ENCODE data around the gene NFATC2. TPM values are rescaled to one million over a fixed set of nuclear protein-coding genes. Genes with fewer than 3 reads are reported as not detected.
A peak's percentile ranks its signal among the peaks of the same experiment; 100 is the strongest.
"Not testable (repeated sequence)": the region's sequence is repeated elsewhere in the genome, so short reads cannot be mapped to it uniquely, and the experiment has no call there.

Gene NFATC2
- total RNA-seq, 2 donors from 2014 or later, result 5.7 to 7.0 TPM

DNA sequence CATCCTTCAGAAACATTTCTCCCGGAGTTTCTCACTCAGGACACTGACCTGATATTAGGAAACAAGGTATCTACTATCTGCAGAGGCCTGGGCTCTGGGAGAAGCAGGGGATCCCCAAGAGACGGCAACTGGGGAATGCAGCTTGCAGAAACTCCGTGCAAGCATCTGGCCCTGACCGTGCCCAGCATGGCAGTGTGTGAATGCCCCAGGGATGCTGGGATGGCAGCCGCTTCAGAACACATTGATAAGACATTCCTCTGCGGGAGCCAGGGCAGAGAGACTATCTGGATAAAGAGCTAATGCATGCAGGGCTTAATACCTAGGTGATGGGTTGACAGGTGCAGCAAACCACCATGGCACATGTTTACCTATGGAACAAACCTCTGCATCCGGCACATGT is 55.4 kb downstream of the NFATC2 start:
- no peak for DNase-seq
- ATAC-seq, result peak in 1 of 2 donors; percentile 20
- intact Hi-C loops (cut with DNase I), result no loop called here

DNA sequence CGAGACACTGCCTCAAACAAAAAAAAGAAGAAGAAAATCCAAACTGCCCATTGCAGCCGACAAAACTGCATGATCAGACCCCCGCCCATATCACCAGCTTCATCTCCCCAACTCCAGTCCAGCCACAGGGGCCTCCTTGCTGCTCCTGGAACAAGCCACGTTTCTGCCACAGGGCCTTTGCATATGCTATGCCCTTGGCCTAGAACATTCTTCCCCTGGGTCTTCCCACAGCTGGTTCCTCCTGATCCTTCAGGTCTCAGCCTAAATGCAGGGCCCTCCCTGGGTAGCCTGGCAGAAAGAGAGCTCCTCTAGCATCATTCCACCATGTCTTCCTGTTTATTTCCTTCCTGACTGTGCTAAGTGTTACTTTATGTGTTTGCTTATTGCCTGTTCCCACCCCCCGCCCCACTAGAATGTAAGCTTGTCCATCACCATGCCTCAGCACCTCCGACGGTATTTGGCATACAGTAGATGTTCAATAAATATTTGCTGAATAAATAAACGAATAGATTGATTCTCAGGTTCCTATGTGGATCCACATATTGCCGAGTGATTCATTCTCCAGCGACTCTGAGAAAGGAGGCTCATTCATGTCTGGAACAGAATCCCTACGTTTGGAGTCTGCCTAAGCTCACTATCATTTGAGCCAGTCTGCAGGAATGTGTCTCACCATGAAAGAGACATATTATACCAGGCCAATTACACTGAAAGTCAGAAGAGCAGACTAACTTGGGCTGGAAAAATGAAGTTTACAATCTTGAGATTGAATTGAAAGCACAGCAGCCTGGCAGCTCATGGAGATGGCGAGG is 56.1 kb downstream of the NFATC2 start:
- DNase-seq (no peak), ATAC-seq (no peak)
- intact Hi-C loops (cut with DNase I), result no loop called here

DNA sequence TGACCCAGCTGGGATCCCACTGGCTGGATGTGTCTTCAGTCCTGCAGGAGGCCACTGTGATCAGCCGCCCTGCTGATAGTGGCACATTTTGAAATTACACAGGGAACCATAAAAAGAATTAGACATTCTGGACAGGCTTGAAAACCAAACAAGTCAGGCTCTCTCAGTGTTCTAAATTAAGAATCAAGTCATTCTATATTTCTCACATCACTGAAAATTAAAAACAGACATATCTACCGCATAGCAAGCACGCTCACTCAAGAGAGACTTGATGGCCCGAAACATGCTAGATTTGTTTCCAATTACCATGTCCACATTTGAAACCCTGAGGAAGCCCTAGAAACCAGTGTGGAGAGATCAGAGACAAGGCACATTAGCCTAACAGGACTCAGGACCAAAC is 57.7 kb downstream of the NFATC2 start:
- no peak for DNase-seq
- ATAC-seq, result no peak

DNA sequence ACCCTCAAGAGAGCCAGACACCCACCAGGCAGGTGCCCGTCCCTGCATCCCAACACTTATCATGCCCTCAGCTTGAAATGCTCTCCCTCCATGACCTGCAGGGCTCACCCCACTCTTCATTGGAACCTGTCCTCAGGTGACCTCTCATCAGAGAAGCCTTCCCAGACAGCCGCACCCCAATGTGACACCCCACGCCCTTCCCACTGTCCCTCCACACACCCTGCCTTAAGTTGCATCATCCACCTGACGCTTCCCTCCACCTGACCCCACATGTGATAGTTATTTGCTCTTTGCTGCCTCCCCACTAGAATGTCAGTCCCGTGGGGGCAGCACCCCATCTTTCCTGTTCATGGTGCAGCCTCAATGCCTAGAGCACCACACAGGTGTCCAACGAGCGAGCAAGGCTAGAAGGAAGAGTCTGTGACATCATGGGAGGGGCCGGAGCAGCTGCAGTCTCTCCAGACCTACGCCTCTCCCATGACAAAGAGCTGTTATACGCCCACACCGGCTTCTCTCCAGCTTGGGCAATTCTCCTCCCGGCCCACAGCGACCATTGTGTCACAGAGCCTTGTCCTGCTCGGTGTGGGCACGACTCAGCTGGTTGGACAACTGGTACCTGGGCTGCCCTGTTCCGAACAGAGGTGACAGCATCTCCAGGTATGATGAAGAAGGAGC is 58.2 kb downstream of the NFATC2 start:
- intact Hi-C loops (cut with DNase I), result no loop called here
- ATAC-seq (no peak), DNase-seq (no peak)

More for the DNA sequence above, 57.7 kb downstream of the NFATC2 start:
- intact Hi-C loops (cut with DNase I), result no loop called here

DNA sequence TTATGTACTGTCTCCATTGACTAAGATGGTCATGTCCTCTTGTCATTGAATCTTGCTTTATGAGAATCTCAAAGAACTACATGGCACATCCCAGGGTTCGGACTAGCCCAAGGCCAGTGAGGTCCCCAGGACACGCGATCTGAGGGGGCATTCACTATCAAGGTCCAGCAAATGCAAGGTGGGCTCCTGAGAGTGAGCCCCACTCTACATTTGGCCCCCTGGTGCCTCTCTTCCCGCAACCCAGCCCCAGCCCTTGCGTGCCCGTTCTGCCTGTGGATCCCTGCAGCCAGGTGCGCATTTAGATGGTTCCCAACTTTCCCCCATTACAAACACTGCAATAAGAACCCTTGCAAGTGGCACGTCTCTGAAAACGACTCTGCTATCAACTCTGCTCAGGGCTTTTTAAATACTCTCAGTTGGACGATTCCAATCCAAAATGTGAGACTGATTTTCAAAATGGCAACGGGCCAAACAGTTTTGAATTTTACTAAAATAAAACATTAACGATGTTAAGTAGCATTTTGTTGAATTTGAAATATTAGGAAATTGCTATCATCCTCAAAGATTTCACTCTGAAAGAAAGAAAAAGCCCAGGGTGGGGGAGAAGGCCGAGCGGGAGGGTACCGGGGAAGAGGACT is 59.6 kb downstream of the NFATC2 start:
- intact Hi-C loops (cut with DNase I), result no loop called here
- DNase-seq, result no peak
- ATAC-seq, result no peak

DNA sequence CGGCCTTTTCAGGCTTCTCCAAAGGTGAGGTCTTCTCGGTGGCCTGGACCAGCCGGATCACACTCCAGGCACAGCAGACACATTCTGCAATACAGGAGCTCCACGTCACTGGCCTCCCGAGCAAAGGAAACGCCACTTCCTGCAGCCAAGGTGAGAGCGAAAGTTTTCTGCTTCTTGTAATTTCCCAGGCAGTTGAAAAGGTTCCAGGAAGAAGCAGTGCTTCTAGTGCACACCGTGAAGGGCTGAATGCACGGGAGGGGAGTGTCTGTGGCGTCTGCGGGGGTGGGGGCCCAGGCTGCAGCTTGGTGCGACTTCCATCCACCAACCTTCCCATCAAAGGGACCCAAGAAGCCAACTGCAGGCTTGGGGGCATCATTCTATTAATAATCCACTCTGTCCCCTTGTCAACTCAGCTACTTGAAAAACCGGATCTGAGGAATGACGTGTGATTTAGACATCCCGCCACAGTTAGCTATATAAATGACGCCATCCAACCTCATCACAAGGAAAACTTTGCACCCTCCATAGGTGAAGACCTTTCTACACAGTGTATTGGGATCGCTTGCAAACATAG is 61.1 kb downstream of the NFATC2 start:
- ATAC-seq (peak in 1 of 2 donors; percentile 27), DNase-seq (no peak)
- intact Hi-C loops (cut with DNase I), result no loop called here

DNA sequence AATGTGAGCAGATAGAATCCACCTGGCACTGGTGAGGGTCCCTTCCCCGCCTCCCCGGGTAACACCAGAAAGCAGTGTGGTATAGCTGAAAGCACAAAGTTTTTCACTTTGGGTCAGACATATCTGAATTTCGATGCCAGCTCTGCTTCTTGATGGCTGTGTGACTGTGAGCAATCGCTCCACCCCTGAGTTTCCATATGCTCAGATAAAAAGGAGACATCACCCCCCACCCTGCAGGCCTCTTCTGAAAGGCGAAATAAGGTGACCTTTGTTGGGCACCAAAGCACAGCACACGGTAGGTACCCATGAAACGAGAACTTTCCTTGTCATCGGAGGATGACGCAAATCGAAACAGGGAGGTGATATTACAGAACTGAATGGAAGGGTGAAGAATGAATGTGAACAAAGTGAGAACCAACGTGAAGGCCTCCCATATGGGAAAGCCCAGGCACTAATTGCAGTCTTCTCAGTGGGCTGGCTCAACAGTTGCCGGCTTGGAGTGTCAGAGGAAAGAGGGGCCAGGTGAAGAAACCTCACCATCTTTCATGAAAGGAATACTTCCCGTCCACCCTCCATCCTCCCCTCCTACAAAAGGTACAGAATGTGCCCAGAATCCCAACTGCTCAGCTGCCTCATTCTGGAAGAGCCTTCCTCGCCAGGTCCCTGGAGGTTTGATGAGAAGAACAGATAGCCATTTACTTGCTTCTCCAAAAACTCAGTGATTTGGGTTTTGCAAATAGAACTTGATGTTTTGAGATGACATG is 61.8 kb downstream of the NFATC2 start:
- DNase-seq (no peak), ATAC-seq (no peak)
- intact Hi-C loops (cut with DNase I), result no loop called here

DNA sequence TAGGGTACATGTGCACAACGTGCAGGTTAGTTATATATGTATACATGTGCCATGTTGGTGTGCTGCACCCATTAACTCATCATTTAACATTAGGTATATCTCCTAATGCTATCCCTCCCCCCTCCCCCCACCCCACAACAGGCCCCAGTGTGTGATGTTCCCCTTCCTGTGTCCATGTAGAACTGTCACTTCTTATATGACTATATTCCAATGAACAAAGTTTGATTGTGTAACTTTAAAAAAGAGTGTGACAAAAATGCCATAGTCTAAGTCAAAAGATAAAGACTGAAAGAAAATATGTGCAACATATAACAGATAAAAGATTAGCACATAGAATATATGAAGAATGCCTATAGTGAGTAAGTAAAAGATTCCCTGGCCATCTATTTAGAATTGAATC is 66.4 kb downstream of the NFATC2 start:
- intact Hi-C loops (cut with DNase I); DNase-seq; ATAC-seq: not testable (repeated sequence)

DNA sequence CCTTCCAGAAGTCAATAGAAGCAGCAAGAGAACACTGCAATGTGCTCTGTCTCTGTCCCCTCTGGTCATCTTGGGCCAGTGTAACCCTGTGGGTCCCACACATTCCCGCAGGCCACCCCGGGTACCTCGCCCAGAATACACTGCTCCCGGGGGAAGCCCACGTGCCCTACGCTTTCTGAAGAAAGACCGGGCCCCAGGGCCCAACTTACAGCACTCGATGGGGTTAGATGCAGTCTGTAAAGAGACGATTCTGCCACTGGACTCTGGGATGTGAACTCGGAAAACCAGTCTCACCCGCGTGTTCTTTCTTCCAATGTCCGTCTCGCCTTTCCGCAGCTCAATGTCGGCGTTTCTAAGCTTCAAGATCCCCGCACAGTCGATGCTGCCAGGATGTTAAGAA is 68.7 kb downstream of the NFATC2 start:
- no peak for ATAC-seq
- intact Hi-C loops (cut with DNase I), result no loop called here
- no peak for DNase-seq

DNA sequence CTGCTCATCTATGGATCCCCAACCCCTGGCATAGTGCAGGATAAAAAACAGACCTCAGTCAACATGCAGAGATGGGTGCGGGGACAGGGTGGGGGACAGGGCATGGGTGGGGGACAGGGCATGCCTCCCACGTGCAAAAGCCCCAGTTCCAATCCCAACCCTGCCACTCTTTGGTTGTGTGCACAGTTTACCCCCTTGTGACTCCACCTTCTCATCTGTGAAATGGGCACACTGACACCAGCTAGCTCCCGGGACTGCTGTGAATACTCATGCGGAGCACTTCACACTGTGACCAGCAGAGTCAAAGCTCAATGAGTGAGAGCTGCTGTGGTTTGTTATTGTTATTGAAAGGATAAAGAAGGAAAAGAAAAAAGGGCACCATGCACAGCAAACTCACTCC is 69.3 kb downstream of the NFATC2 start:
- intact Hi-C loops (cut with DNase I), result no loop called here
- ATAC-seq (no peak), DNase-seq (no peak)

DNA sequence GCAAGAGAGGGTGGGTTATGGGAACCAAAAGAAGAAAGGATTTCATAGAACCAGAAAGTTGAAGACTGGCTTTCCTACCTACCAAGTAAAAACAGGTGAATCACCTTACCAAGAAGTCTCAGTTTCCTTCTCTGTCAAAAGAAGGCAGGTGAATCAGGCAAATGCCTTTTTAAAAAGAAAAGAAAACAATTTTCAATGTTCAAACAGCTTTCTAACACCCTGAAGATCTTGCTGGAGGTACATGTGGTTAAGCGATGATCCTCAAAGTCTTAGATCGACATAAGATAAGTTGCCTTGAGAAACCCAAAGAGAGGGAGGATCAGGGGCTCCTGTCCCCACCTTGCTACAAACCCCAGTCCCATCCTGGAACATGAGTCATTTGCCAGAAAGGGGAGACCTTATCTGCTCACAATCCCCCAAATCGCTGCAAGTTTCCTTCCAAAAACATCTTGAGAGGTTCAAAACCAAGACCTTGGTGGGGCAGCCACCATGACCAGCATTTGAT is 71.6 kb downstream of the NFATC2 start:
- intact Hi-C loops (cut with DNase I), result no loop called here
- ATAC-seq, result no peak
- no peak for DNase-seq

DNA sequence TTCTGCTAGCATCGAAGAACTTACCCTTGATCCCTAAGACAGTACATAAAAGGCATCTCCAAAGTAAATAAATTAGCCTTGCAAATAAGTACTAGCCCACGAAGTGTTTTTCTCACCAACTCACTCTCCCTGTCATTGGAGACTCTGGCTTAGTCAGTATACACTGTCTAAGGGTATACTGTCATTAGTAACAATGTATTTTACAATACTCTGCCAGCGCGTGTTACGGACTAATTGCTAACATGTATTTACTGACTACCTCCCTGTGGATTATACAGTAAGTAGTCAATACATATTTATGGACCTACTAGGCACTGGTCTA is 72.1 kb downstream of the NFATC2 start:
- intact Hi-C loops (cut with DNase I), result no loop called here
- DNase-seq (no peak), ATAC-seq (no peak)

DNA sequence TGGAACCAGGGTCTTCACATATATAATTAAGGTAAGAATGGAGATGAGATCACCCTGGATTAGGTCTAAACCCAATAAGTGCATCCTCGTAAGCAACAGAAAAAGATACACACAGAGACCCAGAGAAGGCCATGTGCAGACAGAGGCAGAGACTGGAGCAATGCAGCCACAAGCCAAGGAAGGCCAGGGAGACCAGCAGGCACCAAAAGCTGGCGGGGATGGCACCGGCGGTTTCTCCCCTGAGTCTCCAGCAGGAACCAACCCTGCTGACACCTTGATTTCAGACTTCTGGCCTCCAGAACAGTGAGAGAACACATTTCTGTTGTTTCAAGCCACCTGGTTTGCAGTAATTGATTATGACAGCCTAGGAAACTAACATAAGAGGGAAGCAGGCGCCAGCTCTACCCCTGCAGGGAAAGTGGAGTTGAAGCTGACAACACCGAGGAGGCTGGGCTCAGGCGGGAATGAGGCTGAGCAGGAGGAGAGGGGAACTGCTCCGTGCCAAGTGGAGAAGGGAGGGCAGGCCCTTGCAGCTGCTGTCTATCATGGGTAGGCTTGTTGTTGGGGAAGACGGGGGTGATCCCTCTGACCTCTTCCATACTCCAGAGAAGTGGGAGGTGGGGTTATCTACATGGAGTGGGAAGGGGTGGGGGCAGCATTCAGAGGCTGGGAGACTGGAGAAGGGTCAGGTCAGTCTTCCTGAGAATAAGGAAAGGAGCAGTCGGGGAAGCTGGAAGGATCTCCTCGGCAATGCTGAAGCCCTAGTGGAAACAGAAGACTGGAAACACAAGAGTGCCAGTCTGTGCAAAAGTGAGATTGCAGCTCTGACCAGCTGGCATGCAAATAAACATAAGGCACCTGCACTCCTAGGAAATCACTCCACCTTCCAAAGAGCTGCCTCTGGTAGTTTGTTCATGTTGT is 72.7 kb downstream of the NFATC2 start:
- DNase-seq (no peak), ATAC-seq (peak in 1 of 2 donors; percentile 78)
- intact Hi-C loops (cut with DNase I), result no loop called here

DNA sequence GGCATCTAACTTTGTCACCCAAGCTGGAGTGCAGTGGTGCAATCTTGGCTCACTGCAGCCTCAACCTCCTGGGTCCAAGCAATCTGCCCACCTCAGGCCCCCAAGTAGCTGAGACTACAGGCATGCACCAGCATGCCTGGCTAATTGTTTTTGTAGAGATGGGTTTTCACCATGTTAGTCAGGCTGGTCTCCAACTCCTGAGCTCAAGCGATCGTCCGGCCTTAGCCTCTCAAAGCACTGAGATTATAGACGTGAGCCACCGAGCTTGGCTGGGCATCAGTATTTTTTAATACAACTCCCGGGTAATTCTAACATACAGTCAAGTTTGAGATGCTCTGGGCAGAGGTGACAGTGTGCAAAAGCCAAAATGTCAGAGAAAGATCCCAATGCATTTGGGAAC is 73.5 kb downstream of the NFATC2 start:
- ATAC-seq (no peak), DNase-seq (no peak)
- intact Hi-C loops (cut with DNase I), result no loop called here

DNA sequence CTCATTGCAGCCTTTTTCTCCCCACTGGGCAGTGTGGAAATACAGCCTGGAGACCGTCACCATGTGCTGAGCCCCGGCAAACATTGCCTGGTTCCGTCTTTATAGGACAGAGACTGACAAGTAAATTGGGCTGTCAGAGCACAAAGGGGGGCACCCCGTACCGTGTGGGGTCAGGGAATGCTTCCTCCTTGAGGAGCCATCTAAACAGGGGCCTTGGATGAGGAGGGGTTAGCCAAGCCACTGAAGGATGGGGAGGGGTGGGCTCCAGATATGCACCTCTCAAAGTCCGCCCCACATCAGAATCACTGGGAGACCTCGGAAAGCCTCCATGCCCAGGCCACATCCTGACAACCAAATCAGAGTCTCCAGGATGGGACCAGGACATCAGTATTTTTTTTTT is 73.9 kb downstream of the NFATC2 start:
- ATAC-seq (no peak), DNase-seq (no peak)
- intact Hi-C loops (cut with DNase I), result no loop called here

DNA sequence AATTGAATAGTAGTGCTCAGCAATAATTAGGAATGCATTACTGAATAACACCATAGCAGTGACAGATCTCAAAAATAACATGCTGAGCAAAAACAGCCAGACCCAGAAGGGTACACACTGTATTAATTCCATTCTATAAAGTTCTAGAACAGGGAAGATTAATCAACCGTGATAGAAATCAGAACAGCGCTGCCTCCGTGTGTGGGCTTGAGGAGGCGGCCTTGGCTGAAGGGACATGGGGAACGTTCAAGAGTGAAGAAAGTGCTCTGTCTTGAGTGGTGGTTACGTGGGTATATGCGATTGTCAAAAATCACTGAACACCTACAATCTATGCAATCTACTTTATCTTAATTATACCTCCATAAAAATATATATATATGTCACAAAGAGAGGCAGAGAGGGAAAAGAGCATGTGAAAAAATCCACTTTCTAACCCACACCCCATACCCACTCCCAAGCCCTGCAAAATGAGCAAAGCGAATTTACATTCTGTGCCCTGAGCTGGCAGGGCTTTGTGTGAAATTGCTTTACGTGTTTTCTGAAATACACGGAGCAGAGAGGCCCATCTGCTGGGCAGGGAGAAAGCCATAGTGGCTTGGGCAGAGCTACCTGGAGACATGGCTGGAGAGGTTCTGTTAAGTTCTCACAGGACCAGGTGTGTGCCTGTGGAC is 74.4 kb downstream of the NFATC2 start:
- no peak for DNase-seq
- ATAC-seq, result no peak
- intact Hi-C loops (cut with DNase I), result no loop called here

DNA sequence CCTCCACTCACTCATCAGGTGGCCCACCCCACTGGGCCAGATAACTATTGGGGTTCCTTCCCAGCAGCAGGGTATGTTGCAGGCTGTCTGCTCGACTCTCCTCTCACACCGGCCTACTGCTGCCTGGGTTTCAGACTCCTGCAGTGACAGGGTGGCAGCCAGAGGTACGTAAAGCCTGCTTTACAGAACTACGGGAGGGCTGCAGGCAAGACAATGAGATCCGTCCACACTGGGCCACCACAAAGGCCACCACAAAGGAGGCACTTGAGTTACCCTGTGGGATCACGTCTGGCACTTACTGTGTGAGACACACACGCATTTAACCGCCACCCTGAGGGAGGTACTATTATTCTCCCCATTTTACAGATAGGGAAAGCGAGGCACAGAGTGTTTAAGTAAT is 78.5 kb downstream of the NFATC2 start:
- intact Hi-C loops (cut with DNase I), result no loop called here
- ATAC-seq, result no peak
- no peak for DNase-seq

DNA sequence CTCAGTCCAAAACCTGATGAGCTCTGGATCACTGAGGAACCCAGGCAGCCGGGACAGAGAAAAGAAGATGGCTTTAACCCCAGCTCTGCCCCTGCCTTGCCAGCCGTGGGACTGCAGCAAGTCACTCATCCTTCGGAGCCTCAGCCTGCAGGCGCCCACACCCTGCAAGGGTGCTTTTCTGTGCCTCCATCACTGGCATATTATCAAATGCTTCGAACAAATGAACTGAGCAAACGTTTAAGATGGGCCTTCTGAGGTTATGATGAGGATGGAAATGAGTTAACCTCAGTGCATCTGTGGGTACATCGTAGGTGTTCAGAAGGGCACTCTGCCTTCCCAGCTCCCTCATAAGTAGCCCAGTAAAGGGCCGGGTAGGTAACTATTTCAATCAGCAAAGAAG is 79.0 kb downstream of the NFATC2 start:
- DNase-seq, result no peak
- intact Hi-C loops (cut with DNase I), result no loop called here

More for the DNA sequence above, 79.0 kb downstream of the NFATC2 start:
- no peak for ATAC-seq
